Fibroblast of villous mesenchyme (primary cell): ENCODE data around the gene NODAL. TPM values are rescaled to one million over a fixed set of nuclear protein-coding genes. Genes with fewer than 3 reads are reported as not detected.

Experiments
- DNase-seq: peaks from one replicate; pipeline ENCODE4 v3.0.0-alpha.2; 2010; ENCODE audit warnings: low read depth
- H3K4me3 ChIP-seq: 2 replicates; pipeline ENCODE4 v1.5.1; 2011; ENCODE audit warnings: low read depth, mild to moderate bottlenecking, low read length
- total RNA-seq: library from RNA; depleted of rRNA; stranded (reverse); fragments of >200 nt; gene quantifications from 2 replicates; pipeline ENCODE4 v1.2.3, GENCODE V29; 2012
- TF ChIP-seq, protein P1 (sequence below): IDR thresholded peaks from 2 replicates; pipeline ENCODE4 v1.5.1; 2012; ENCODE audit warnings: low read depth, mild to moderate bottlenecking, low read length; ENCODE audit not compliant: insufficient read depth

NODAL gene
- total RNA-seq, 1 donor = not detected

DNA sequence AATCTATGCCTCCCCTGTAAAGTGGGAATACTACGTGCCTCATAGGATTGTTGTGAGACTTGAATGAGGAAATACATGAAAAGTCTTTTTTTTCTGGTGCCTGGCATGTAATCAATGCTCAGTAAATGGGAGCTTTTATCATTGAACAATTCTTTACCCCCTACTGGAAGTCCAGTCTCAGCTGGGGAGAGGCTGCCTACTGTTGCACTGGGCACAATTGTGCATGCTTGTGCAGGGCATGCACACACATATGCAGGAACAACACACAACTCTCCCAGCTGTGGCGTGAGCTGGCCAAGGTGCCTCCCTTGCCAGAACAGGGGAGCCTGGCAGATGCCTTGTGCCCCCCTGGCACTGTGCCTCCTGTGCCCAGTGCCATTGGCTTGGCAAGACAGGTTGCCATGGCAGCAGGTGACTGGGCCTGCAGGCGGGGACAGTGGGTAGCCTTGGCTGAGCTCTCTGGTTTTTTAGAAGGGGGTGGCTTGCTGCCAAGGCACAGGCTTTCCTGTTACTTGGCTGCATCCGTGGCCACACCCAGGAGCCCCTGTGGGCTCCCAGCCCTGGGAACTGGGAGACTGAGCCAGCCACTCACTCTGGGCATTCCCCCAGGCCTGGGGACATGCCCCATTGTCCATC is 21.0 kb upstream of the NODAL start:
- no peak overlapping the region for H3K4me3 ChIP-seq
- TF ChIP-seq, protein P1, sequence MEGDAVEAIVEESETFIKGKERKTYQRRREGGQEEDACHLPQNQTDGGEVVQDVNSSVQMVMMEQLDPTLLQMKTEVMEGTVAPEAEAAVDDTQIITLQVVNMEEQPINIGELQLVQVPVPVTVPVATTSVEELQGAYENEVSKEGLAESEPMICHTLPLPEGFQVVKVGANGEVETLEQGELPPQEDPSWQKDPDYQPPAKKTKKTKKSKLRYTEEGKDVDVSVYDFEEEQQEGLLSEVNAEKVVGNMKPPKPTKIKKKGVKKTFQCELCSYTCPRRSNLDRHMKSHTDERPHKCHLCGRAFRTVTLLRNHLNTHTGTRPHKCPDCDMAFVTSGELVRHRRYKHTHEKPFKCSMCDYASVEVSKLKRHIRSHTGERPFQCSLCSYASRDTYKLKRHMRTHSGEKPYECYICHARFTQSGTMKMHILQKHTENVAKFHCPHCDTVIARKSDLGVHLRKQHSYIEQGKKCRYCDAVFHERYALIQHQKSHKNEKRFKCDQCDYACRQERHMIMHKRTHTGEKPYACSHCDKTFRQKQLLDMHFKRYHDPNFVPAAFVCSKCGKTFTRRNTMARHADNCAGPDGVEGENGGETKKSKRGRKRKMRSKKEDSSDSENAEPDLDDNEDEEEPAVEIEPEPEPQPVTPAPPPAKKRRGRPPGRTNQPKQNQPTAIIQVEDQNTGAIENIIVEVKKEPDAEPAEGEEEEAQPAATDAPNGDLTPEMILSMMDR = no peak
- DNase-seq = no peak

DNA sequence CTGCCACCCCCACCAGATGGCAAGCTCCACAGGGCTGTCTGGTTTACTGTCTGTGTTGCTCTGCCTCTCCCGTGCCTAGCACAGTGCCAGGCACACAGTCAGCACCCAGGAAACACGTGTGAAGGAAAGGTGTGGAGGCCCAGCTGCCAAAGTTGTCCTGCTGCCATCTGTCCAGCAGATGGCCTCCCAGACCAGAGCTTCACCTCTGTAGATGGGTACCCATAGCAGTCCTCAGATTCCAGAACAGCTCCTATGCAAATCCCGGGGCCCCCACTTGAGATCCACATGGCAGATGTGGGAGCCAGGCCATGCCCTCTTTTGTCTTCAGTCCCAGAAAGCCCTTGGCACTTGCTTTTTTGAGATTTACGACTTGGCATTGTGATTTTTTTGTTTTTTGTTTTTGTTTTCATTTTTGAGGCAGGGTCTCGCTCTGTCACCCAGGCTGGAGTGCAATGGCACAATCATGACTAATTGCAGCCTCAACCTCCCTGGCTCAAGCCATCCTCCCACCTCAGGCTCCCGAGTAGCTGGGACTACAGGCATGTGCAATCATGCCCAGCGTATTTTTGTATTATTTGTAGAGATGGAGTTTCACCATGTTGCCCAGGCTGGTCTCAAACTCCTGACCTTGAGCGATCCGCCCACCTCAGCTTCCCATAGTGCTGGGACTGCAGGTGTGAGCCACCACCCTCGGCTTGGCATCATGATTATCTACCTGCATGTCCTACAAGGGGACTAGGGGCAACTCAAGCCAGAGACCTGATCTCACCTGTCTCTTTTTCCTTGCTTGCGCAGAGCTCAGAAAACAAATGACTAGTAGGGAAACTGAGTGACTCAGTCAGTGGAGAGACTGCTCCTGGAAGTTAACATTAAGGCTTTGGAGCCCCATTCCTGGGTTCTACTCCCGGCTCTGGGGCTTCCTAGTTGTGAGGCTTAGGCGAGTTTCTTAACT is 20.2 kb upstream of the NODAL start:
- DNase-seq = peak; percentile 51
- no peak overlapping the region for H3K4me3 ChIP-seq
- TF ChIP-seq, protein P1 = peak; percentile 85

DNA sequence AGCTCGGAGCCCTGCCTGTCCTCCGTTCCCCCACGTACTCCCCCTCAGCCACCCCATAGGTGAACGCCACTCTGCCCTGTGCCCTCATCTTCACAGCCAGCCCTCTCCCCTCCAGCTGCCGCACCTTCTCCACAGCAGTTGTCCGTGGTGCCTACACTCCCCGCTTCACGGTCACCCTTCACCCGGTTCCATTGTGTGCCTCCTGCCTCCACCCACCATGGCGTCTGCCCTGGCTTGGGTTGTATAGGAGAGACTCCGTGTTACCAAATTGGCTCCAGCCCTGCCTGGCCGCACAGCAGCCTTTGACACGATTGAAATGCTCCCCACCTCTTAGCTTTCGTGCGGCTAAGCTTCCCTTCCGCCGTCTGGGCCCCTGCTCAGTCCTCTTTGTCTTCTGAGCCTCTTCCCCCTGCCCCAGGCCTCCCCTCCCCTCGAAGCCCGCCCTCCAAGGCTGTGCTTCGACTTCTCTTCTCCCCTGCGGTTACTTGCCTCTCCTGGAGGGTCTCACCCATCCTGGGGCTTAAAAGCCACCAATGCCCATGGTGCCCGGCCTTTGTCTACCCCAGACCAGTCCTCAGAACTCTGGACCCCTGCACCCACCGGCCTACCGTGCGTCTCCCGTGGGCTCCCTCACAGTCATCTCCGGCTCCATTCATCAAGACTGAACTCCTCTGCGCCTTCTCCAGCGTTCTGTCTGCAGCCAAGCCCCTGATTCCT is 18.5 kb upstream of the NODAL start:
- TF ChIP-seq, protein P1 = no peak
- DNase-seq = no peak
- H3K4me3 ChIP-seq = no peak overlapping the region

DNA sequence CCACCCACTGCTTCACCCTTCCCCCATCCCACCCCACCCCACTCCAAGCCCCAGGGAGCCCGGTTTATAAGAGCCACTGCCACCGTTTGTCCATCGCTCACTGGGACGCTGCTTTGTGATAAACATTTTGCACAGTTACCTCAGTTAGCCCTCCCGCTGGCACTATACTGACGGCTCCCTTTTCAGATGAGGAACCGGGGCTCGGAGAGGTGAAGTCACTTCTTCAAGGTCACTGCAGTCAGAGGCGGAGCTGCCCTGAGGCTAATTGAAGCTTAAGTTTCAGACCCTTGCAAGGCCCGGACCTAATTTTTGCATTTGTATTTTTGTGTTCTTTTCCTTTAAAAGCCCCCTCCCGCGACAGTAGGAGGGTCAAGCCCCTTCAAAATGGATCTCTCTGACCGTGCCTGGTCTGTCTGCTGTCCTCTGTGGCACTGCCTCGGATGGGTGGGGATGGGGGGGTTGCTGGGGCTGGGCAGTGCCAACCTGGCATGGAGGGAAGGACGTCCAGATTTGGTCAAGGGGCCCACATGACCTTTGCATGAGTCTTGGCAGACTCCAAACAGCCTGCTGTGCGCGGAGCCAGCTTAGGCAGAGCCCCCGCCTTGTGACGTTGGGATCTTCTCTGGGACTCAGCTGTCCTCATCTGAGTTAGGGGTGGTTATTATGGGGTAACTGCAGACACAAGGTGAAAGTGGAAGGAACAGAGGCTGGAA is 17.7 kb upstream of the NODAL start:
- H3K4me3 ChIP-seq = no peak overlapping the region
- TF ChIP-seq, protein P1 = no peak
- DNase-seq = no peak

DNA sequence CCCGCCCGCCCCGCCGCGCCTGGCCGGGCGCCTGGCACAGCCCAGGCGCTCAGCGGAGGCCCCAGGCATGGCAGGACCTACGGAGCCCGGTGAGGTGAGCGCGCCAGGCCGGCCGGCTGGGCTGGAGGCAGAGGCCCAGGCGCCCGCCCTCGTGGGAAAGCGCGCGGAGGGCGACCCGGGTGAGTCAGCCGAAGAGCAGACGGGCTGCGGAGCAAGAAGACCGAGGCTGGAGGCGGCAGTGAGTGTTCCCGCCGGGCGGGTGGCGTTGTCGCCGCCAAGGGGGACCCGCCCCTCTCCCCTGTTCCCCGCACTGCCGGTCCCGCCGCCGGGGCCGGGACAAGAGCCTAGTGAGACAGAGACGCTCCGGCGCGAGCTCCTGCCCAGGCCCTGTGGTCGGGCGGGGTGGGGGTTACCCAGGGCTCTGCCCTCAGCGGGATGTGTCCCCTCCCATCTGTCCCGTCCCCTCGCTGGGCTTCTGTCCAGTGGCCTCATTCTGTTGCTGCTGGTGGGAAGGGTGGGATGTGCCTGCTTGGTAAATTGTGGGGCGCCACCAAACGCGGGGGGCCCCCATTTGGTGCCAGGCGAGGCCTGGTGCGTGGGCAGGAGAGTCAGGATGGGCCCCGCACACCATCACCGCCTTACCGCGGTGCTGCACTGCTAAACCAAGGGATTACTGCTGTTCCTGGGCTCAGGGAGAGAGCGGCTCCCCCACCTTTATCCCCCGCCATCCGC is 17.0 kb upstream of the NODAL start:
- peak overlapping the region; percentile 30 for H3K4me3 ChIP-seq
- peak; percentile 82 for DNase-seq
- TF ChIP-seq, protein P1 = no peak
